Cardiac fibroblast (primary cell): Measurements from ENCODE around the gene ARHGEF18.

Experiments used
- DNase-seq, 2 donors: peaks; one replicate each; pipeline versions ENCODE4 v3.0.0 to v3.0.0-alpha.2; 2010; ENCODE audit warnings: low read depth in 2 of 2
- H3K4me3 ChIP-seq, 2 donors: replicated peaks in 1 of 2; 1 replicate in 1 of 2; 2 replicates in 1 of 2; pipeline ENCODE4 v1.5.1; 2011; ENCODE audit warnings: low read depth in 2 of 2, low read length in 2 of 2, mild to moderate bottlenecking in 2 of 2, moderate library complexity in 1 of 2
- CTCF ChIP-seq: IDR thresholded peaks from one replicate; pipeline ENCODE4 v1.5.1; 2011; ENCODE audit warnings: low read depth, mild to moderate bottlenecking, low read length, inconsistent platforms

ARHGEF18 gene

GRCh38 chr19:7333198-7334118 lies 15.3 kb upstream of the ARHGEF18 start:
- no peak for TF ChIP-seq CTCF
- peak; percentile 43 to 70 for DNase-seq
- H3K4me3 ChIP-seq: no peak overlapping the region

GRCh38 chr19:7336321-7336973 lies 12.3 kb upstream of the ARHGEF18 start:
- no peak for TF ChIP-seq CTCF
- DNase-seq: no peak
- no peak overlapping the region for H3K4me3 ChIP-seq

GRCh38 chr19:7337380-7338194 lies 11.2 kb upstream of the ARHGEF18 start:
- TF ChIP-seq CTCF: no peak
- no peak for DNase-seq
- no peak overlapping the region for H3K4me3 ChIP-seq

GRCh38 chr19:7340959-7341837 lies 7.5 kb upstream of the ARHGEF18 start:
- DNase-seq: peak; percentile 82
- TF ChIP-seq CTCF: peak; percentile 93

GRCh38 chr19:7342143-7342542 lies 6.6 kb upstream of the ARHGEF18 start:
- no peak for TF ChIP-seq CTCF
- no peak for DNase-seq
- no peak overlapping the region for H3K4me3 ChIP-seq

More at GRCh38 chr19:7340959-7341837, 7.5 kb upstream of the ARHGEF18 start:
- no peak overlapping the region for H3K4me3 ChIP-seq
